HEK293T (cell line): ENCODE measurements around the gene USP24.

ENCODE experiments used
- FOXM1 ChIP-seq: fragments of 450-650 bp; IDR thresholded peaks from 2 replicates; pipeline ENCODE4 v1.6.1; 2017; ENCODE audit warnings: mild to moderate bottlenecking, borderline replicate concordance
- L3MBTL2 ChIP-seq: fragments of 450-650 bp; conservative IDR thresholded peaks from 2 replicates; pipeline ENCODE4 v1.6.1; 2016; ENCODE audit warnings: mild to moderate bottlenecking
- ZNF384 ChIP-seq: fragments of 450-650 bp; IDR thresholded peaks from 2 replicates; pipeline ENCODE4 v1.6.1; 2016

GRCh38 chr1:55107101-55107500, 108.1 kb downstream of the USP24 start:
- TF ChIP-seq FOXM1 (no peak), ZNF384 (no peak), L3MBTL2 (no peak)
